Erythroblast (primary cell): ENCODE results near the gene SPATA46.

Experiments used
- GATA1 ChIP-seq: IDR thresholded peaks from 2 replicates; pipeline ENCODE4 v1.6.1; 2011; ENCODE audit warnings: low read depth, mild to moderate bottlenecking, control low read depth, low read length, moderate library complexity
- POLR2A ChIP-seq: IDR thresholded peaks from 2 replicates; pipeline ENCODE4 v1.6.1; 2011; ENCODE audit warnings: mild to moderate bottlenecking, low read length

DNA sequence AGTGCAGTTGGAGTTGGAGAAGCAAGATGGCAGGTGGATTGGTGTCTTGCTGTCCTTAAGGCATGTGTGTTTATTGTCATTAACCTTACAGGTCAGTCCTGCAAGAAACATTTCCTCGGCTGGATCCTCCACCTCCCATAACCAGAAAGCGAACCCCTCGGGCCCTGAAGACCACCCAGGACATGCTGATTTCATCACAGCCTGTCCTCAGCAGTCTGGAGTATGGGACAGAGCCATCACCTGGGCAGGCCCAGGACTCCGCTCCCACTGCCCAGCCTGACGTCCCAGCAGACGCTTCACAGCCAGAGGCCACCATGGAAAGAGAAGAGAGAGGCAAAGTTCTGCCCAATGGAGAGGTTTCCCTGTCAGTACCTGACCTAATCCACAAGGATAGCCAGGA lies 6.4 kb upstream of the SPATA46 start:
- no peak for TF ChIP-seq POLR2A
- TF ChIP-seq GATA1, result no peak
